ENCODE data around the gene FUT9. TPM values are rescaled to one million over a fixed set of nuclear protein-coding genes. Genes with fewer than 3 reads are reported as not detected.

The FUT9 gene
- polyA plus RNA-seq, 2 of the 4 experiments (the other 2 are of a cell fraction), result not detected

GRCh38 chr6:96211341-96211740 is 195.6 kb downstream of the FUT9 start:
- no peak for DNase-seq (ENCODE audit: low read depth in 1 of 2, low spot score in 1 of 2)
- no peak for FAIRE-seq
- Histone ChIP-seq H3K27ac (no peak overlapping the region), H3K4me1 (no peaks in the 10 kb centered on the region), H3K9me3 (no peaks in the 10 kb centered on the region), H3K4me3 (no peak overlapping the region), H3K4me2 (no peak overlapping the region)
- WGBS (ENCODE audit: missing lambda C conversion rate), result 21% methylated on average over 2 of the region's 2 CpGs
- ChIA-PET CTCF (no interaction called here), POLR2A (no interaction called here)
- TF ChIP-seq, protein P1, sequence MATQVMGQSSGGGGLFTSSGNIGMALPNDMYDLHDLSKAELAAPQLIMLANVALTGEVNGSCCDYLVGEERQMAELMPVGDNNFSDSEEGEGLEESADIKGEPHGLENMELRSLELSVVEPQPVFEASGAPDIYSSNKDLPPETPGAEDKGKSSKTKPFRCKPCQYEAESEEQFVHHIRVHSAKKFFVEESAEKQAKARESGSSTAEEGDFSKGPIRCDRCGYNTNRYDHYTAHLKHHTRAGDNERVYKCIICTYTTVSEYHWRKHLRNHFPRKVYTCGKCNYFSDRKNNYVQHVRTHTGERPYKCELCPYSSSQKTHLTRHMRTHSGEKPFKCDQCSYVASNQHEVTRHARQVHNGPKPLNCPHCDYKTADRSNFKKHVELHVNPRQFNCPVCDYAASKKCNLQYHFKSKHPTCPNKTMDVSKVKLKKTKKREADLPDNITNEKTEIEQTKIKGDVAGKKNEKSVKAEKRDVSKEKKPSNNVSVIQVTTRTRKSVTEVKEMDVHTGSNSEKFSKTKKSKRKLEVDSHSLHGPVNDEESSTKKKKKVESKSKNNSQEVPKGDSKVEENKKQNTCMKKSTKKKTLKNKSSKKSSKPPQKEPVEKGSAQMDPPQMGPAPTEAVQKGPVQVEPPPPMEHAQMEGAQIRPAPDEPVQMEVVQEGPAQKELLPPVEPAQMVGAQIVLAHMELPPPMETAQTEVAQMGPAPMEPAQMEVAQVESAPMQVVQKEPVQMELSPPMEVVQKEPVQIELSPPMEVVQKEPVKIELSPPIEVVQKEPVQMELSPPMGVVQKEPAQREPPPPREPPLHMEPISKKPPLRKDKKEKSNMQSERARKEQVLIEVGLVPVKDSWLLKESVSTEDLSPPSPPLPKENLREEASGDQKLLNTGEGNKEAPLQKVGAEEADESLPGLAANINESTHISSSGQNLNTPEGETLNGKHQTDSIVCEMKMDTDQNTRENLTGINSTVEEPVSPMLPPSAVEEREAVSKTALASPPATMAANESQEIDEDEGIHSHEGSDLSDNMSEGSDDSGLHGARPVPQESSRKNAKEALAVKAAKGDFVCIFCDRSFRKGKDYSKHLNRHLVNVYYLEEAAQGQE (IDR thresholded peaks at IDR 0.05), result no peak
- TF ChIP-seq, protein P2, sequence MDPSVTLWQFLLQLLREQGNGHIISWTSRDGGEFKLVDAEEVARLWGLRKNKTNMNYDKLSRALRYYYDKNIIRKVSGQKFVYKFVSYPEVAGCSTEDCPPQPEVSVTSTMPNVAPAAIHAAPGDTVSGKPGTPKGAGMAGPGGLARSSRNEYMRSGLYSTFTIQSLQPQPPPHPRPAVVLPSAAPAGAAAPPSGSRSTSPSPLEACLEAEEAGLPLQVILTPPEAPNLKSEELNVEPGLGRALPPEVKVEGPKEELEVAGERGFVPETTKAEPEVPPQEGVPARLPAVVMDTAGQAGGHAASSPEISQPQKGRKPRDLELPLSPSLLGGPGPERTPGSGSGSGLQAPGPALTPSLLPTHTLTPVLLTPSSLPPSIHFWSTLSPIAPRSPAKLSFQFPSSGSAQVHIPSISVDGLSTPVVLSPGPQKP (IDR thresholded peaks at IDR 0.05; ENCODE audit: low read depth, low read length), result no peak
- TF ChIP-seq KDM1A (IDR thresholded peaks at IDR 0.05; ENCODE audit: low read depth) (no peak), JUNB (IDR thresholded peaks at IDR 0.05) (no peak), FOSB (CRISPR knock-in tag; IDR thresholded peaks at IDR 0.05) (no peak), ESRRA (IDR thresholded peaks at IDR 0.05; ENCODE audit: borderline replicate concordance, low read length) (no peak), MYC (IDR thresholded peaks at IDR 0.05; ENCODE audit: borderline replicate concordance, low read length) (no peak), TP53 (CRISPR knock-in tag; IDR thresholded peaks at IDR 0.05) (no peak)
- TF ChIP-seq, protein P3, sequence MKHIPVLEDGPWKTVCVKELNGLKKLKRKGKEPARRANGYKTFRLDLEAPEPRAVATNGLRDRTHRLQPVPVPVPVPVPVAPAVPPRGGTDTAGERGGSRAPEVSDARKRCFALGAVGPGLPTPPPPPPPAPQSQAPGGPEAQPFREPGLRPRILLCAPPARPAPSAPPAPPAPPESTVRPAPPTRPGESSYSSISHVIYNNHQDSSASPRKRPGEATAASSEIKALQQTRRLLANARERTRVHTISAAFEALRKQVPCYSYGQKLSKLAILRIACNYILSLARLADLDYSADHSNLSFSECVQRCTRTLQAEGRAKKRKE (CRISPR knock-in tag; IDR thresholded peaks at IDR 0.05; ENCODE audit: low read depth), result no peak
- no peak for ATAC-seq

DNA sequence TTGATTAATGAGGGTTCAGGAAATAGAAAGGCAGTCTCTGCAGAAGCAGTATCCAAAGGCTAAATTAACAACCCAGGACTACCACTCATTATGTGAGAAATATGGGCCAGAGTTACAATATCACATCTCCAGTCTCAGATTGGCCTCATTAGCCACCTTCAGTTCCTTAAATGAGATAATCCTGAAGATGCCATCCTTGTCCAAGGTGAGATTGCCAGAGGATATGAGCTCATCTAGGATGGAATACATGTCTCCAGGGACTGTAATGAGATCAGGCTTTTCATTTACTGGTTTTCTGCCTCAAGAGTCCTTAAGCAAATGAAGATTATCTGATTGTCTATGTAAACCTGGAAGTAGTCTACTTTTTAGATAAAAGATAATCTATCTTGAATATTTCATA is 196.3 kb downstream of the FUT9 start:
- Histone ChIP-seq H3K27ac (no peak overlapping the region), H3K9me3 (no peaks in the 10 kb centered on the region), H3K4me1 (no peaks in the 10 kb centered on the region), H3K4me2 (no peak overlapping the region), H3K4me3 (no peak overlapping the region)
- no peak for TF ChIP-seq FOXS1 (CRISPR knock-in tag; IDR thresholded peaks at IDR 0.05)
- TF ChIP-seq, protein P2 (IDR thresholded peaks at IDR 0.05; ENCODE audit: low read depth, low read length), result no peak
- TF ChIP-seq HDAC2 (IDR thresholded peaks at IDR 0.05), result no peak
- no peak for TF ChIP-seq RARB (CRISPR knock-in tag; IDR thresholded peaks at IDR 0.05)
- no peak for TF ChIP-seq FOSL2 (IDR thresholded peaks at IDR 0.05)
- TF ChIP-seq FOSL2 (CRISPR knock-in tag; IDR thresholded peaks at IDR 0.05), result no peak
- no peak for TF ChIP-seq CBX2 (IDR thresholded peaks at IDR 0.05; ENCODE audit: borderline replicate concordance, low read depth)
- no peak for TF ChIP-seq RFX5 (IDR thresholded peaks at IDR 0.05)
- TF ChIP-seq GATA3 (IDR thresholded peaks at IDR 0.05; ENCODE audit: borderline replicate concordance), result no peak
- TF ChIP-seq, protein P1 (IDR thresholded peaks at IDR 0.05), result no peak
- TF ChIP-seq CHD2 (IDR thresholded peaks at IDR 0.05; ENCODE audit: low read length, partially characterized antibody), result no peak
- no peak for TF ChIP-seq EHF (CRISPR knock-in tag; IDR thresholded peaks at IDR 0.05)
- TF ChIP-seq TP53 (CRISPR knock-in tag; IDR thresholded peaks at IDR 0.05), result no peak
- no peak for TF ChIP-seq JUNB (IDR thresholded peaks at IDR 0.05)
- TF ChIP-seq NFE2L2 (conservative IDR thresholded peaks at IDR 0.05; ENCODE audit: low read length), result no peak
- TF ChIP-seq MAFK (IDR thresholded peaks at IDR 0.05; ENCODE audit: partially characterized antibody), result no peak
- no peak for TF ChIP-seq HOXB13 (CRISPR knock-in tag; IDR thresholded peaks at IDR 0.05; ENCODE audit: low read depth)
- ChIA-PET CTCF (no interaction called here), POLR2A (no interaction called here)
- DNase-seq (ENCODE audit: low read depth in 1 of 2, low spot score in 1 of 2) (no peak), FAIRE-seq (no peak), ATAC-seq (no peak)

All from A549 (cell line).